Left lung (tissue), 10 donors: ENCODE data around the gene NELFB. TPM values are rescaled to one million over a fixed set of nuclear protein-coding genes. Genes with fewer than 3 reads are reported as not detected.

Source experiments
- ATAC-seq: fragments of 200-7000 bp; cut with Tn5 transposase; one replicate; pipeline ENCODE4 v1.9.1; 2020; ENCODE audit warnings: moderate library complexity
- DNase-seq, 4 donors: peaks; one replicate each; pipeline ENCODE4 v3.0.0-alpha.2; 2013 to 2020
- H3K27ac ChIP-seq, 2 donors: fragments of 200-600 bp; sonication (generic) in 1 of 2; one replicate each; pipeline versions ENCODE4 v1.5.0 to v1.8.0; 2020 to 2021
- H3K27me3 ChIP-seq, 2 donors: fragments of 200-600 bp; sonication (generic) in 1 of 2; one replicate each; pipeline versions ENCODE4 v1.5.0 to v1.8.0; 2020 to 2021
- H3K36me3 ChIP-seq, 2 donors: fragments of 200-600 bp; sonication (generic) in 1 of 2; one replicate each; pipeline versions ENCODE4 v1.5.0 to v1.8.0; 2020 to 2021
- H3K4me1 ChIP-seq, 2 donors: fragments of 200-600 bp; one replicate each; pipeline ENCODE4 v1.8.0; 2021
- H3K4me3 ChIP-seq, 2 donors: fragments of 200-600 bp; sonication (generic) in 1 of 2; one replicate each; pipeline versions ENCODE4 v1.5.0 to v1.8.0; 2020 to 2021; ENCODE audit warnings: mild to moderate bottlenecking in 1 of 2
- H3K9me3 ChIP-seq, 2 donors: fragments of 200-600 bp; sonication (generic) in 1 of 2; one replicate each; pipeline versions ENCODE4 v1.5.0 to v1.8.0; 2020 to 2021
- intact Hi-C, 2 donors: fragments of 100-400 bp; cut with DNase I; formaldehyde crosslinking; loops; one replicate each; pipeline versions ENCODE4 v1.11.2 to v1.14.2; 2022
- polyA plus RNA-seq, 6 donors: library from polyadenylated mRNA; unstranded; fragments of 120-200 nt; gene quantifications; one replicate each; pipeline ENCODE4 v1.2.1, GENCODE V29; 2013; ENCODE audit not compliant: insufficient read length in 6 of 6
- total RNA-seq, 2 donors: library from RNA; stranded (reverse); fragmentation: NEBNext Ultra II Directional; extraction: Animal tissue kit (Norgen Biotek cat#: 25700); gene quantifications; one replicate each; pipeline ENCODE4 v1.2.1, GENCODE V29; 2021
- TF ChIP-seq, protein P1 (sequence below), 2 donors: fragments of 200-600 bp; sonication (generic) in 1 of 2; IDR thresholded peaks; one replicate each; pipeline versions ENCODE4 v1.5.0 to v1.8.0; 2021; ENCODE audit warnings: antibody characterized with exemption in 2 of 2
- donor health status: DM: no; HTN: yes; CAD: no.
- donor health status: DM: no; HTN: no; CAD: no.

Gene NELFB
- total and polyA plus RNA-seq, 8 donors: 47.8 to 62.9 (median 55.6) TPM

DNA sequence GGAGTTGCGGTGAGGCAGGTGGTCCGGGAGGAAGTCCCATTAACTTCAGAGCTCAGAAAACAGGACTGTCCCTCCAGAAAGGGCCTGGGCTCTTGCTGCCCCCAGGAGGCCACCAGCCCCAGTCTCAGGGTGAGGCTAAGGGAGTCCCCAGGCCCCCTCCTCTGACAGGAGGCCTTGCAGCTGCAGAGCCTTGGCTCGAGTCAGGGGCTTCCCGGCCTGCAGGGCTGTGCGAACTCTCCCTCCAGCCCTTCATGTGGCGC, 7.3 kb upstream of the NELFB start:
- TF ChIP-seq, protein P1, sequence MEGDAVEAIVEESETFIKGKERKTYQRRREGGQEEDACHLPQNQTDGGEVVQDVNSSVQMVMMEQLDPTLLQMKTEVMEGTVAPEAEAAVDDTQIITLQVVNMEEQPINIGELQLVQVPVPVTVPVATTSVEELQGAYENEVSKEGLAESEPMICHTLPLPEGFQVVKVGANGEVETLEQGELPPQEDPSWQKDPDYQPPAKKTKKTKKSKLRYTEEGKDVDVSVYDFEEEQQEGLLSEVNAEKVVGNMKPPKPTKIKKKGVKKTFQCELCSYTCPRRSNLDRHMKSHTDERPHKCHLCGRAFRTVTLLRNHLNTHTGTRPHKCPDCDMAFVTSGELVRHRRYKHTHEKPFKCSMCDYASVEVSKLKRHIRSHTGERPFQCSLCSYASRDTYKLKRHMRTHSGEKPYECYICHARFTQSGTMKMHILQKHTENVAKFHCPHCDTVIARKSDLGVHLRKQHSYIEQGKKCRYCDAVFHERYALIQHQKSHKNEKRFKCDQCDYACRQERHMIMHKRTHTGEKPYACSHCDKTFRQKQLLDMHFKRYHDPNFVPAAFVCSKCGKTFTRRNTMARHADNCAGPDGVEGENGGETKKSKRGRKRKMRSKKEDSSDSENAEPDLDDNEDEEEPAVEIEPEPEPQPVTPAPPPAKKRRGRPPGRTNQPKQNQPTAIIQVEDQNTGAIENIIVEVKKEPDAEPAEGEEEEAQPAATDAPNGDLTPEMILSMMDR (IDR thresholded peaks at IDR 0.05): no peak
- H3K27ac ChIP-seq: no peak overlapping the region
- intact Hi-C loops: no loop called here

DNA sequence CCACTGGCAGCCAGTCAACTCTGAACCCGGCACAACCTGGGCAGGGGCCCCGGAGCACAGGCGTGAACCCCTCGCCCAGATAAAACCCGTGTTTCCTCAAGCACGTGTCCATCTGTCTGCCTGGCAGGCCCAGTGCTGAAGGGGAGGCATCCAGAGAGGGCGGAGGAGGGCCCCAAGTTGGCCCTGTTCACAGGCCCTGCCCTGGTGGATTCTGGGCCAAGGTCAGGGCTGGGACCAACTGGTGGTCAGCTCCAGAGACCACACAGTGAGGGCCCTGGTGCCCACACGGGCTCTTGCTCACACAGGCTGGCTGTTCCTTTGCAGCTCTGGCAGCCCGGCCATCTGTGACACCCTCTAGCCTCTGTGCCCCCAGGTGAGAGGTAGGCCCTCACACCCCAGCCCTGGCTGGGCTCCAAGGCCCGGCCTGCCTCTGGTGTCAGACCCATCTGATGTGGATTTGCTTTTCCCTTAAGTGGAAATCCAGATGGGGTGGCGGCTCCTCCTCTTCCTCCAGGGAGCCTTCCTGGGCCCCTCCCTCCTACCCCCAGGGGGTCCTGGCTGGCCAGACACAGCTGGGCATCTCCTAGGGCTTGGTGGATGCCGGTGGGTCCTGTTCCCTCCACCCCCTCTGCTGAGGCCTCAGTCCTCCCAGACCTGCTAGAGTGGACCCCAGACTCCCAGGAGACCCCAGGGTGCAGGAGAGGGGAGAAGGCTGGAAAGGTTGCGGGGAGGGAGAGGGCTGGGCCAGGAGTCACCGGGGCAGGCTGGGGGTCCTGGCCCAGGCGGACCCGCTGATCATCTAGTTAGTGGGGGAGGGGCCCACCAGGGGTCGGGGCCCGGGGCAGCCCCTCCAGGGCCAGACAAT, 4.6 kb upstream of the NELFB start:
- Histone ChIP-seq H3K9me3 (no peaks in the 10 kb centered on the region), H3K4me3 (no peak overlapping the region), H3K36me3 (no peaks in the 10 kb centered on the region), H3K4me1 (peaks cover 9 to 13% of the 10 kb centered on the region in 2 donors), H3K27me3 (no peaks in the 10 kb centered on the region), H3K27ac (no peak overlapping the region)
- intact Hi-C loops: no loop called here
- DNase-seq (no peak), ATAC-seq (no peak)
- TF ChIP-seq, protein P1 (IDR thresholded peaks at IDR 0.05): no peak

More for the DNA sequence above, 7.3 kb upstream of the NELFB start:
- peaks cover 0 to 14% of the 10 kb centered on the region in 2 donors for H3K36me3 ChIP-seq
- DNase-seq: no peak
- ATAC-seq: no peak
- H3K9me3 ChIP-seq: no peaks in the 10 kb centered on the region
- no peaks in the 10 kb centered on the region for H3K27me3 ChIP-seq
- H3K4me1 ChIP-seq: peaks cover 8 to 16% of the 10 kb centered on the region in 2 donors
- no peak overlapping the region for H3K4me3 ChIP-seq

DNA sequence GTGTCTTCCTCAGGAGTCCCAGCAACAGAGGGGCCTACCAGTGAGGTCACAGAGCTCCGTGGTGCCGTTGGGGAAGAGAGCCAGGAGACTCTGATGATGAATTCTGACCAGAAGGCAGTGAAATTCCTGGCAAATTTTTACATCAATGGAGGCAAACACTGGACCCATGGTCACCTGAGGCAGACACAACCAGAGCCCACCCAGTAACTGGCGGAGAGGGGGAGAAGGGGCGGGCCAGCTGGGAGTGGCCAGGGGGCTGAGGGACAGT, 4.0 kb upstream of the NELFB start, which contains the start of gene STPG3:
TSS of gene STPG3 (plus strand) at position 93 of the 268 bp plus-strand sequence. CDS start at position 94, 1 bp downstream.
- TF ChIP-seq, protein P1 (IDR thresholded peaks at IDR 0.05): no peak
- H3K27me3 ChIP-seq: no peaks in the 10 kb centered on the region
- H3K4me3 ChIP-seq: no peak within 1 kb of the TSS
- no peaks in the 10 kb centered on the region for H3K36me3 ChIP-seq
- ATAC-seq (no peak), DNase-seq (no peak)
- no peaks in the 10 kb centered on the region for H3K9me3 ChIP-seq
- intact Hi-C loops: no loop called here
- no peak within 1 kb of the TSS for H3K27ac ChIP-seq
- peaks cover 15% of the 10 kb centered on the region in 2 donors for H3K4me1 ChIP-seq

DNA sequence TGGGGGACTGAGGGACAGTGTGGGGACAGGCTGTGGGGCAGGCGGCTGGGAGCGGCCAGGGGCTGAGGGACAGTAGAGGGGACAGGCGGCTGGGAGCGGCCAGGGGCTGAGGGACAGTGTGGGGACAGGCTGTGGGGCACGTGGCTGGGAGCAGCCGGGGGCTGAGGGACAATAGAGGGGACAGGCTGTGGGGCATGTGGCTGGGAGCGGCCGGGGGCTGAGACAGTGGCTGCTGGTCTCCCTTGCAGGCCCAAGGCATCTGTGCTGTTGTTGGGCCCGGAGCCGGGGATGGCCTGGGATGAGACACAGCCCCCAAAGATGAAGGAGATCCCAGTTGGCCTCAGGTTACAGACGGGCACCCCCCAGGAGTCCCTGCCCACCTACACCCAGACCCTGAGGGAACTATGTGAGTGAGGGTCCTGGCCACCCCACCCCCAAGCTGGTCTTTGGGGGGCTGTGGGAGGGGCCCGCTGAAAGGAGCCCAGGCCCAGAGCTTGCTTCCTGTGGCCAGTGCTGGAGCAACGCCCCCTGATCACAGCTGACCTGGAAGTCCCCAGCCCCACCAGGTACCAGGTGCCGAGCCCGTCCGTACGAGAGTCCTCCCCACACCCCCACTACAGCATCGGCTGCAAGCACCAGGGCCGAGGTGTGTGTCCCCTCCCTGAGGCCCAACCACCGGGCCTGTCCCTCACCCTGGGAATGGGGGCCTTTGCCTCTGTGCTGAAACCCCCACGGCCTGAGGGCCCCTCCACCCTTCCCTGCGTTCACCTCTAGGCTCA, 3.4 kb upstream of the NELFB start:
- ATAC-seq (no peak), DNase-seq (no peak)
- peaks cover 20 to 21% of the 10 kb centered on the region in 2 donors for H3K4me1 ChIP-seq
- TF ChIP-seq, protein P1 (IDR thresholded peaks at IDR 0.05): no peak
- H3K27me3 ChIP-seq: no peaks in the 10 kb centered on the region
- no peaks in the 10 kb centered on the region for H3K9me3 ChIP-seq
- no peak overlapping the region for H3K4me3 ChIP-seq
- peaks cover 0 to 4% of the 10 kb centered on the region in 2 donors for H3K36me3 ChIP-seq
- no peak overlapping the region for H3K27ac ChIP-seq
- intact Hi-C loops: no loop called here
